PC-3 (cell line): Measurements from ENCODE around the gene YIF1A. TPM values are rescaled to one million over a fixed set of nuclear protein-coding genes. Genes with fewer than 3 reads are reported as not detected.
"Not testable (repeated sequence)": the region's sequence is repeated elsewhere in the genome, so short reads cannot be mapped to it uniquely, and the experiment has no call there.

Source experiments
- ATAC-seq: fragments of 200-7000 bp; cut with Tn5 transposase; 2 replicates; pipeline ENCODE4 v1.9.1; 2020; ENCODE audit warnings: mild to moderate bottlenecking, moderate library complexity
- BruUV-seq: library from RNA; stranded (reverse); fragments of 400-500 nt; replicated peaks from 2 replicates; lab custom pipeline; 2021; lab: Mats Ljungman, UMichigan
- CTCF ChIA-PET: fragments of 300-600 bp; sonication (Branson Sonifier 250); formaldehyde crosslinking; loops from one replicate; lab custom pipeline; 2022; ENCODE audit warnings: antibody characterized with exemption; lab: Charles Lee
- POLR2A ChIA-PET: fragments of 300-600 bp; sonication (Branson Sonifier 250); formaldehyde crosslinking; loops from one replicate; lab custom pipeline; 2022; ENCODE audit warnings: antibody characterized with exemption; ENCODE audit not compliant: unreplicated experiment; lab: Charles Lee
- DNase-seq: peaks from one replicate; pipeline ENCODE4 v3.0.0-alpha.2; 2015
- H2AFZ ChIP-seq: fragments of 300-600 bp; sonication (generic); 2 replicates; pipeline ENCODE4 v1.6.0; 2016; ENCODE audit warnings: antibody characterized with exemption, low read length
- H3F3A ChIP-seq: fragments of 300-600 bp; sonication (generic); one replicate; pipeline ENCODE4 v1.6.0; 2017; ENCODE audit warnings: antibody characterized with exemption, low read length, control low read depth, mild to moderate bottlenecking; ENCODE audit not compliant: unreplicated experiment
- H3K27ac ChIP-seq: fragments of 300-600 bp; sonication (generic); 2 replicates; pipeline ENCODE4 v1.5.1; 2016; ENCODE audit warnings: mild to moderate bottlenecking, low read length
- H3K27me3 ChIP-seq: fragments of 300-600 bp; sonication (generic); 2 replicates; pipeline ENCODE4 v1.6.1; 2016; ENCODE audit warnings: low read length, mixed read lengths
- H3K36me3 ChIP-seq: fragments of 300-600 bp; sonication (generic); 2 replicates; pipeline ENCODE4 v1.6.1; 2016; ENCODE audit warnings: low read depth, mixed run types, low read length, mixed read lengths
- H3K4me1 ChIP-seq: fragments of 300-600 bp; sonication (generic); 2 replicates; pipeline ENCODE4 v1.5.1; 2016; ENCODE audit warnings: low read length; ENCODE audit not compliant: insufficient read depth
- H3K4me2 ChIP-seq: fragments of 300-600 bp; sonication (generic); 2 replicates; pipeline ENCODE4 v1.6.0; 2016; ENCODE audit warnings: low read length
- H3K4me3 ChIP-seq: fragments of 300-600 bp; sonication (generic); 2 replicates; pipeline ENCODE4 v1.5.1; 2016; ENCODE audit warnings: mild to moderate bottlenecking, low read length, mixed read lengths
- H3K79me2 ChIP-seq: fragments of 300-600 bp; sonication (generic); 2 replicates; pipeline ENCODE4 v1.6.1; 2017; ENCODE audit warnings: low read length, mixed read lengths
- H3K9ac ChIP-seq: fragments of 300-600 bp; sonication (generic); 2 replicates; pipeline ENCODE4 v1.6.0; 2016; ENCODE audit warnings: mild to moderate bottlenecking, low read length
- H3K9me2 ChIP-seq: fragments of 300-600 bp; sonication (generic); replicated peaks from 2 replicates; pipeline ENCODE4 v1.6.1; 2016; ENCODE audit warnings: mixed run types, low read length, mixed read lengths
- H3K9me3 ChIP-seq: fragments of 300-600 bp; sonication (generic); 2 replicates; pipeline ENCODE4 v1.6.1; 2016; ENCODE audit warnings: low read length, mixed read lengths
- H4K20me1 ChIP-seq: fragments of 300-600 bp; sonication (generic); 2 replicates; pipeline ENCODE4 v1.6.1; 2016; ENCODE audit warnings: low read length, mixed read lengths
- EZH2 ChIP-seq: fragments of 300-600 bp; sonication (generic); IDR thresholded peaks from one replicate; pipeline ENCODE4 v1.6.1; 2017; ENCODE audit warnings: antibody characterized with exemption, mild to moderate bottlenecking, low read length; ENCODE audit not compliant: unreplicated experiment
- EZH2phosphoT487 ChIP-seq: fragments of 300-600 bp; sonication (generic); IDR thresholded peaks from 2 replicates; pipeline ENCODE4 v1.6.1; 2018; ENCODE audit warnings: mild to moderate bottlenecking, antibody characterized with exemption, low read length, borderline replicate concordance
- intact Hi-C: fragments of 100-400 bp; cut with micrococcal nuclease; formaldehyde crosslinking; loops from 2 replicates; pipeline ENCODE4 v1.9.0; 2023
- total RNA-seq: library from RNA; depleted of rRNA; stranded (reverse); fragments of >200 nt; gene quantifications from 2 replicates; pipeline ENCODE4 v1.2.3, GENCODE V29; 2014
- TF ChIP-seq, protein P1 (sequence below): fragments of 300-600 bp; sonication (generic); conservative IDR thresholded peaks from 2 replicates; pipeline ENCODE4 v1.5.1; 2017; ENCODE audit warnings: antibody characterized with exemption, low read depth, mild to moderate bottlenecking, low read length

The YIF1A gene
- total RNA-seq, 1 experiment from 2014 or later, result 236 TPM

DNA sequence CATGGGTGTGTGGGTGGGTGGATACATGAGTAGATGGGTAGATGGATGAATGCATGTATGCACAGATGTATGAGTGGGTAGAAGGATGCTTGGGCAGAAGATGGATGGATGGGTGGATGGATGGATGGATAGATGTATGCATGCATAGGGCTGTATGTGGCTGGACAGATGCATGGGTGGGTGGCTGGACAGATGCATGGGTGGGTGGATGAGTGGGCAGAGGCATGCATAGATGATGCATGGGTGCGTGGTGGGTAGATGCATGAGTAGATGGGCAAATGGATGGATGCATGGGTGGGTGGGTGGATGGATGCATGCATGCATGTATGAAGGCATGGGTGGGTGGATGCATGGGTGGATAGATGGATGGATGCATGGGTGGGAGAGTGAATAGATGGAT is 34.7 kb upstream of the YIF1A start:
- H3K4me3 ChIP-seq, result no peak overlapping the region
- POLR2A ChIA-PET, result no interaction called here
- intact Hi-C loops, result no loop called here
- ATAC-seq (no peak), DNase-seq (no peak)
- H3K9ac ChIP-seq, result no peak overlapping the region
- TF ChIP-seq, protein P1, sequence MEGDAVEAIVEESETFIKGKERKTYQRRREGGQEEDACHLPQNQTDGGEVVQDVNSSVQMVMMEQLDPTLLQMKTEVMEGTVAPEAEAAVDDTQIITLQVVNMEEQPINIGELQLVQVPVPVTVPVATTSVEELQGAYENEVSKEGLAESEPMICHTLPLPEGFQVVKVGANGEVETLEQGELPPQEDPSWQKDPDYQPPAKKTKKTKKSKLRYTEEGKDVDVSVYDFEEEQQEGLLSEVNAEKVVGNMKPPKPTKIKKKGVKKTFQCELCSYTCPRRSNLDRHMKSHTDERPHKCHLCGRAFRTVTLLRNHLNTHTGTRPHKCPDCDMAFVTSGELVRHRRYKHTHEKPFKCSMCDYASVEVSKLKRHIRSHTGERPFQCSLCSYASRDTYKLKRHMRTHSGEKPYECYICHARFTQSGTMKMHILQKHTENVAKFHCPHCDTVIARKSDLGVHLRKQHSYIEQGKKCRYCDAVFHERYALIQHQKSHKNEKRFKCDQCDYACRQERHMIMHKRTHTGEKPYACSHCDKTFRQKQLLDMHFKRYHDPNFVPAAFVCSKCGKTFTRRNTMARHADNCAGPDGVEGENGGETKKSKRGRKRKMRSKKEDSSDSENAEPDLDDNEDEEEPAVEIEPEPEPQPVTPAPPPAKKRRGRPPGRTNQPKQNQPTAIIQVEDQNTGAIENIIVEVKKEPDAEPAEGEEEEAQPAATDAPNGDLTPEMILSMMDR, result no peak
- TF ChIP-seq EZH2phosphoT487 (no peak), EZH2 (no peak)
- H2AFZ ChIP-seq, result no peak overlapping the region
- H3K27ac ChIP-seq, result no peak overlapping the region
- H4K20me1 ChIP-seq, result no peaks in the 10 kb centered on the region
- BruUV-seq, result no TSS peak
- no peak overlapping the region for H3K4me2 ChIP-seq
- no peaks in the 10 kb centered on the region for H3K27me3 ChIP-seq
- H3F3A ChIP-seq, result no peaks in the 10 kb centered on the region
- H3K79me2 ChIP-seq, result no peaks in the 10 kb centered on the region
- H3K9me2 ChIP-seq, result no peaks in the 10 kb centered on the region
- no peaks in the 10 kb centered on the region for H3K9me3 ChIP-seq
- H3K36me3 ChIP-seq, result no peaks in the 10 kb centered on the region
- CTCF ChIA-PET, result no interaction called here
- peaks cover 22% of the 10 kb centered on the region for H3K4me1 ChIP-seq

DNA sequence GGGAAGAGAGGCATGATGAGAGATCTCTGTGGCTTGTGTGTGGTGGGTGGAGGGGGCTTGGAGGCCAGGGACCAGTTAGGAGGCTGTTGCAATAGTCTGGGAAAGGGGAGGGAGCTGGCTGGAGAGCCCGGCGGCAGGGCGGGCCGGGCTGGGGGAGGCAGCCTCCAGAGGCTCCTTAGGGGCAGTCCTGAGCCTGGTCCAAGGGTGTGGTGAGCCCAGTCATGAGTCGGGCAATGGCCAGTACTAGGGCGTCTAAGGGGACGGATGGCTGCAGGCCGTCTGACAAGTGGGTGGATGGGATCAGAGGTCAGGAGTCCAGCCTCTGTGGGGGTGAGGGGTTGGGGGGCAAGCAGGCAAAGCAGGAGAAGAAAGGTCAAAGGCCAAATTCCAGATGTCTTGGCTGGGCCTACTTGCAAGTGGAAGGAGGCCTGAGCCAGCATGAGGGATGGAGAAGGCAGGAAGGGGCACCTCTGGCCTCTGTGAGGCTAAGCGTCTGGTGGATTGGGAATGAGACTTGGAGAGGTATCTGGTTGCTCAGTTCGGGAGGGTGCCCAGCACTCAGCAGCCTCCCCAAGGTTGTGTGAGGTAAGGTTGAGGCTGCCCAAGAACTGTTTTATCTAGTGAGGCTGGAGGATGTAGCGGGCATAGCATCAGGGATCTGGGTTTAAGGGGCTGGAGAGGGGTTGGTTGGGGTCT is 33.9 kb upstream of the YIF1A start:
- no peaks in the 10 kb centered on the region for H4K20me1 ChIP-seq
- ChIA-PET POLR2A (no interaction called here), CTCF (no interaction called here)
- no peaks in the 10 kb centered on the region for H3K9me3 ChIP-seq
- no peak overlapping the region for H3K9ac ChIP-seq
- H3K27ac ChIP-seq, result no peak overlapping the region
- H2AFZ ChIP-seq, result no peak overlapping the region
- H3K4me3 ChIP-seq, result no peak overlapping the region
- DNase-seq (no peak), ATAC-seq (no peak)
- H3K9me2 ChIP-seq, result no peaks in the 10 kb centered on the region
- no TSS peak for BruUV-seq
- peaks cover 15% of the 10 kb centered on the region for H3K4me1 ChIP-seq
- TF ChIP-seq, protein P1, result no peak
- TF ChIP-seq EZH2phosphoT487 (no peak), EZH2 (no peak)
- no peak overlapping the region for H3K4me2 ChIP-seq
- intact Hi-C loops, result no loop called here
- no peaks in the 10 kb centered on the region for H3K79me2 ChIP-seq
- no peaks in the 10 kb centered on the region for H3K27me3 ChIP-seq
- no peaks in the 10 kb centered on the region for H3K36me3 ChIP-seq
- no peaks in the 10 kb centered on the region for H3F3A ChIP-seq

DNA sequence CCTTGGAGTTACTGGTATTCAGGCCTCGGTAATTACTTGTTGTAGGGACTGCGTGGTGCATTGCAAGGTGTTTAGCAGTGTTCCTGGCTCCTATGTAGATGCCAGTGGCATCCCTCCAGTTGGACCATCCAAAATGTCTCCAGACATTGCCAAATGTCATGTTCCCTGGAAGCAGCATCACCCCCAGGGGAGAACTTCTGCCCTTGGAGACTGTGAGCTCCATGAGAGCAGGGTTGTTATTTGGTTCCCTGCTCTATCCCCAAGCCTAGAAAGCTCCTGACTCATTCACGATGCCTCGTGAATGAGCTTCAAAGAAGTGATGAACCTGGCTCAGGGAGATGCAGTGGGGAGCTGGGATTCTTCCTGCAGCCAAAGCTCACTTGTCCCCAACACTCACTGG is 32.7 kb upstream of the YIF1A start:
- no peak for DNase-seq
- Histone ChIP-seq H3K9ac (no peak overlapping the region), H3K9me3 (no peaks in the 10 kb centered on the region), H3K9me2 (no peaks in the 10 kb centered on the region), H3K36me3 (no peaks in the 10 kb centered on the region), H3K79me2 (no peaks in the 10 kb centered on the region), H4K20me1 (no peaks in the 10 kb centered on the region), H3K27ac (no peak overlapping the region), H2AFZ (no peak overlapping the region), H3K4me2 (no peak overlapping the region), H3K4me3 (no peak overlapping the region), H3K4me1 (peaks cover 3% of the 10 kb centered on the region), H3F3A (no peaks in the 10 kb centered on the region), H3K27me3 (no peaks in the 10 kb centered on the region)
- no peak for TF ChIP-seq EZH2phosphoT487
- no peak for TF ChIP-seq EZH2
- TF ChIP-seq, protein P1, result no peak
- ATAC-seq, result no peak
- CTCF ChIA-PET, result interaction anchor here (0.6 to 1.1 kb wide), 2 partner anchors 9 to 64 kb away, joined by 4 to 8 read pairs; no protein-coding TSS in a partner anchor
- intact Hi-C loops, result no loop called here
- POLR2A ChIA-PET, result no interaction called here
- no TSS peak for BruUV-seq

DNA sequence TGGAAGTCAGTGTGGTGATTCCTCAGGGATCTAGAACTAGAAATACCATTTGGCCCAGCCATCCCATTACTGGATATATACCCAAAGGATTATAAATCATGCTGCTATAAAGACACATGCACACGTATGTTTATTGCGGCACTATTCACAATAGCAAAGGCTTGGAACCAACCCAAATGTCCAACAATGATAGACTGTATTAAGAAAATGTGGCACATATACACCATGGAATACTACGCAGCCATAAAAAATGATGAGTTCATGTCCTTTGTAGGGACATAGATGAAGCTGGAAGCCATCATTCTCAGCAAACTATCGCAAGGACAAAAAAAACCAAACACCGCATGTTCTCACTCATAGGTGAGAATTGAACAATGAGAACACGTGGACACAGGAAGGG is 31.8 kb upstream of the YIF1A start:
- H3K36me3 ChIP-seq, H3K9me3 ChIP-seq, H3K4me1 ChIP-seq, intact Hi-C loops, H3K4me2 ChIP-seq, BruUV-seq, H3K9ac ChIP-seq, H3K27ac ChIP-seq, H2AFZ ChIP-seq, DNase-seq, H3K9me2 ChIP-seq, ATAC-seq, H3K27me3 ChIP-seq, CTCF ChIA-PET, H3F3A ChIP-seq, H4K20me1 ChIP-seq, H3K4me3 ChIP-seq, POLR2A ChIA-PET, H3K79me2 ChIP-seq: not testable (repeated sequence)
